Pancreas (tissue), 10 donors: ENCODE results near the gene FAM78A. TPM values are rescaled to one million over a fixed set of nuclear protein-coding genes. Genes with fewer than 3 reads are reported as not detected.

Experiments
- ATAC-seq, 4 donors: fragments of 200-7000 bp; cut with Tn5 transposase; one replicate each; pipeline versions ENCODE4 v1.8.0 to v1.9.1; 2020; ENCODE audit warnings: mild to moderate bottlenecking in 4 of 4, moderate library complexity in 4 of 4
- DNase-seq, 6 donors: peaks; one replicate each; pipeline ENCODE4 v3.0.0-alpha.2; 2020
- FAIRE-seq: peaks from 2 replicates; lab custom pipeline; 2012; peaks lifted over from hg19 to GRCh38; lab: Jason Lieb, UNC
- H3K27ac ChIP-seq, 4 donors: fragments of 200-600 bp; sonication (generic); 1 replicate in 3 of 4; 2 replicates in 1 of 4; pipeline versions ENCODE4 v1.5.0 to v1.8.0; 2020
- H3K27me3 ChIP-seq, 4 donors: fragments of 200-600 bp; one replicate each; pipeline ENCODE4 v1.8.0; 2021
- H3K36me3 ChIP-seq, 3 donors: fragments of 200-600 bp; sonication (generic) in 1 of 3; one replicate each; pipeline versions ENCODE4 v1.5.0 to v1.8.0; 2020 to 2021
- H3K4me1 ChIP-seq, 3 donors: fragments of 200-600 bp; one replicate each; pipeline ENCODE4 v1.8.0; 2021
- H3K4me3 ChIP-seq, 4 donors: fragments of 200-600 bp; sonication (generic) in 2 of 4; one replicate each; pipeline versions ENCODE4 v1.5.0 to v1.8.0; 2020 to 2021
- H3K9me3 ChIP-seq, 4 donors: fragments of 200-600 bp; one replicate each; pipeline ENCODE4 v1.8.0; 2021
- WGBS, 2 donors: extraction: QIAGEN DNeasy Blood & Tissue Kit; methylation state at CpG; one replicate each; pipeline ENCODE4 v1.1.7; 2013; 5-methylcytosine and 5-hydroxymethylcytosine counted together
- intact Hi-C, 3 donors: fragments of 100-400 bp; cut with DNase I; formaldehyde crosslinking; loops; one replicate each; pipeline versions ENCODE4 v1.11.1 to v1.14.2; 2022
- polyA plus RNA-seq, 2 donors: library from polyadenylated mRNA; stranded (reverse); fragments of 200-250 nt; gene quantifications; one replicate each; pipeline ENCODE4 v1.2.3, GENCODE V29; 2013
- total RNA-seq, 6 donors: library from RNA; stranded (reverse); fragmentation: NEBNext Ultra II Directional in 4 of 6; extraction: Animal tissue kit (Norgen Biotek cat#: 25700) in 4 of 6; gene quantifications; one replicate each; pipeline versions ENCODE4 v1.2.1 to v1.2.4, GENCODE V29; 2021 to 2023
- TF ChIP-seq, protein P1 (sequence below), 4 donors: fragments of 200-600 bp; sonication (generic) in 3 of 4; IDR thresholded peaks; one replicate each; pipeline versions ENCODE4 v1.5.0 to v1.8.0; 2021; ENCODE audit warnings: antibody characterized with exemption in 4 of 4
- donor health status: healthy with polysubstance abuse.
- donor health status: DM: no; HTN: no; CAD: no; lungs with moderate emphysema.
- donor health status: DM: no; HTN: no; CAD: no.
- donor health status: control.
- donor health status: control.
- donor health status: Bipolar disorder and iron deficiency.
- donor health status: DM: yes; HTN: yes; CAD: no.
- donor health status: DM: no; HTN: no; CAD: no.
- donor health status: DM: no; HTN: no; CAD: no.
- donor health status: DM: yes; HTN: yes; CAD: no.

Gene FAM78A
- total and polyA plus RNA-seq, 8 donors, result 0.37 to 3.9 (median 0.78) TPM

DNA sequence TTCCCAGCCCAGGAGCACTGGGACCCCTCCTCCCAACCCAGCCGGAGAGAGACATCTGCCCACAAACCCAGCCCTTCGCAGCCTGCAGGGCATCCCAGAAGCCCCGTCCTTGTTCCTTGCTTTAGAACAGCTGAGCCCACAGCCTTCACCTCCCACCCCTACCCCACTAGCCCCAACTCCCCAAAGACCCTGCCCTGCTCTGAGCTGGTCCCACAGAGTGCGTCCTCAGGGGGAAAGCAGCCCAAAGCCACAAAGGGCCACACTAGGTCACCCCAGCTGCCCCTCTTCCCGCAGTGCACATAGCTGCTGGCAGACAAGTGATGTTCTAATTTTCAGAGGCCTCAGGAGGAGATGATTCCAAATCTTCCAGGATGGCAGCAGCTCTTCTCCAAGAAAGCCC lies 22.0 kb upstream of the FAM78A start:
- TF ChIP-seq, protein P1, sequence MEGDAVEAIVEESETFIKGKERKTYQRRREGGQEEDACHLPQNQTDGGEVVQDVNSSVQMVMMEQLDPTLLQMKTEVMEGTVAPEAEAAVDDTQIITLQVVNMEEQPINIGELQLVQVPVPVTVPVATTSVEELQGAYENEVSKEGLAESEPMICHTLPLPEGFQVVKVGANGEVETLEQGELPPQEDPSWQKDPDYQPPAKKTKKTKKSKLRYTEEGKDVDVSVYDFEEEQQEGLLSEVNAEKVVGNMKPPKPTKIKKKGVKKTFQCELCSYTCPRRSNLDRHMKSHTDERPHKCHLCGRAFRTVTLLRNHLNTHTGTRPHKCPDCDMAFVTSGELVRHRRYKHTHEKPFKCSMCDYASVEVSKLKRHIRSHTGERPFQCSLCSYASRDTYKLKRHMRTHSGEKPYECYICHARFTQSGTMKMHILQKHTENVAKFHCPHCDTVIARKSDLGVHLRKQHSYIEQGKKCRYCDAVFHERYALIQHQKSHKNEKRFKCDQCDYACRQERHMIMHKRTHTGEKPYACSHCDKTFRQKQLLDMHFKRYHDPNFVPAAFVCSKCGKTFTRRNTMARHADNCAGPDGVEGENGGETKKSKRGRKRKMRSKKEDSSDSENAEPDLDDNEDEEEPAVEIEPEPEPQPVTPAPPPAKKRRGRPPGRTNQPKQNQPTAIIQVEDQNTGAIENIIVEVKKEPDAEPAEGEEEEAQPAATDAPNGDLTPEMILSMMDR (IDR thresholded peaks at IDR 0.05), result no peak
- Histone ChIP-seq H3K4me1 (no peaks in the 10 kb centered on the region), H3K27ac (no peak overlapping the region), H3K36me3 (no peaks in the 10 kb centered on the region), H3K9me3 (no peaks in the 10 kb centered on the region), H3K27me3 (no peaks in the 10 kb centered on the region), H3K4me3 (no peak overlapping the region)
- ATAC-seq (no peak), DNase-seq (no peak), FAIRE-seq (no peak)
- intact Hi-C loops, result no loop called here
- 79 to 86% methylated on average over 5 of the region's 5 CpGs for WGBS, 2 donors

GRCh38 chr9:131297903-131298302 lies 21.6 kb upstream of the FAM78A start:
- TF ChIP-seq, protein P1 (IDR thresholded peaks at IDR 0.05), result no peak
- no peaks in the 10 kb centered on the region for H3K4me1 ChIP-seq
- FAIRE-seq, result no peak
- no peaks in the 10 kb centered on the region for H3K9me3 ChIP-seq
- no peak for ATAC-seq
- intact Hi-C loops, result no loop called here
- DNase-seq, result no peak
- no peak overlapping the region for H3K27ac ChIP-seq
- H3K27me3 ChIP-seq, result no peaks in the 10 kb centered on the region
- no peaks in the 10 kb centered on the region for H3K36me3 ChIP-seq
- WGBS, 2 donors, result 60 to 72% methylated on average over 11 of the region's 11 CpGs
- H3K4me3 ChIP-seq, result no peak overlapping the region

- FAIRE-seq (no peak), DNase-seq (no peak), ATAC-seq (no peak)
- H3K36me3 ChIP-seq, result no peaks in the 10 kb centered on the region
- intact Hi-C loops, result no loop called here
- H3K4me1 ChIP-seq, result no peaks in the 10 kb centered on the region
- TF ChIP-seq, protein P1 (IDR thresholded peaks at IDR 0.05), result no peak
- WGBS, 2 donors, result 83 to 89% methylated on average over 8 of the region's 8 CpGs
- H3K4me3 ChIP-seq, result no peak overlapping the region
- H3K27me3 ChIP-seq, result no peaks in the 10 kb centered on the region
- H3K27ac ChIP-seq, result no peak overlapping the region
- no peaks in the 10 kb centered on the region for H3K9me3 ChIP-seq
Observed at GRCh38 chr9:131296906-131297500, 20.7 kb upstream of the FAM78A start.

DNA sequence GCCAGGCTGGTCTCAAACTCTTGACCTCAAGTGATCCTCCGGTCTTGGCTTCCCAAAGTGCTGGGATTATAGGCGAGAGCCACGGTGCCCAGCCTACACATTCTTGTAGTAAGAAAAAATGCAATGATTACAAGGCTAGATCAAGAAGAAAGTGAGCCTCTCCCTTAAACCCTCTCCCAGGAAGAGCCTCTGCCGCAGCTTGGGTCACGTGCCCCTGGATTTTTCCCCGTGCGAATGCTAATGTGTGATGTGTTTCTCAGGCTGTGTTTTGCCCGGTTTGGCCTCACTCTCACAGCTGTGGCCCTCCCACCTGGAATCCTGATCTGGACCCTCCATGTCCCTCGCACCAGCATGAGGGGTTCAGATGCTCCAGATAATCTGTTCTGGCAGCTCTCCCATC lies 20.1 kb upstream of the FAM78A start:
- no peaks in the 10 kb centered on the region for H3K4me1 ChIP-seq
- TF ChIP-seq, protein P1 (IDR thresholded peaks at IDR 0.05), result no peak
- ATAC-seq, result no peak

GRCh38 chr9:131292937-131293336 lies 16.6 kb upstream of the FAM78A start:
- Histone ChIP-seq H3K9me3 (no peaks in the 10 kb centered on the region), H3K4me3 (no peak overlapping the region), H3K27me3 (no peaks in the 10 kb centered on the region), H3K36me3 (no peaks in the 10 kb centered on the region), H3K27ac (no peak overlapping the region), H3K4me1 (no peaks in the 10 kb centered on the region)
- intact Hi-C loops, result no loop called here
- ATAC-seq (no peak), DNase-seq (no peak), FAIRE-seq (no peak)
- TF ChIP-seq, protein P1 (IDR thresholded peaks at IDR 0.05), result no peak
- 90 to 93% methylated on average over 10 of the region's 10 CpGs for WGBS, 2 donors

More for the DNA sequence above, 20.1 kb upstream of the FAM78A start:
- intact Hi-C loops, result no loop called here
- Histone ChIP-seq H3K27me3 (no peaks in the 10 kb centered on the region), H3K36me3 (no peaks in the 10 kb centered on the region), H3K4me3 (no peak overlapping the region), H3K27ac (no peak overlapping the region), H3K9me3 (no peaks in the 10 kb centered on the region)
- WGBS, 2 donors, result 81 to 82% methylated on average over 9 of the region's 9 CpGs
- DNase-seq (no peak), FAIRE-seq (no peak)
